ENCODE measurements around the gene HLCS. TPM values are rescaled to one million over a fixed set of nuclear protein-coding genes. Genes with fewer than 3 reads are reported as not detected.

Gene HLCS
- total and polyA plus RNA-seq, 5 experiments from 2014 or later = 6.2 to 13.4 (median 12.3) TPM

DNA sequence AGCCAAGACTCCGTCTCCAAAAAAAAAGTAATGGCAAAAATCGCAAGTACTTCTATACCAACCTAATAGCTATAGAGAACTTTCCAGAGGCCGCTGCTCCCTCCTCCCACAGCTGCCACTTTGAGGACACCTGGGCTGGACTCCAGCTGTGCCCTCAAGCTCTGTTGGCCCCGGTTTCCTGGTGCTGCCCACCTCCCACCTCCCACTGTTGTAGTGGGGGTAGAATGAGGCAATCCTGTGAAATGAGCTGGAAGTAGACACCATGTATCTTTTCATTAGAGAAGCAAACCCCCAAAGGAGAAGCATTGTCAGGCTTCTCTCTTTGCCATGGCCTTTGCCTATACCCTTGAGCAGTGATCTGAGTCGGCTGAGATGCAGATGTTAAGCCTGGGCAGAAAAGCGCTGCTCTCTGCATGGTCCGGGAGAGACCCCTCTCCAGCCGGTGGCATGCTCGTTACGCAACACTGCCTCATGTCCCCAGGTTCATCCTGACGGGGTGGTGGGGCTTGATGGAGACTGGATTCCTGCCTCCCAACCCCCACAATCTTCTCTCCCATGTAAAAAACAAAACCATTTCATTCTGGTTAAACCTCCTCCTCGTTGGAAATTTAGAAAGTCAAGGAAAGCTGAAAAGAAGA, 227.9 kb downstream of the HLCS start:
- DNase-seq = no peak
- no peak overlapping the region for H3K27ac Mint-ChIP-seq
- peaks cover 14 to 60% (median 27%) of the 10 kb centered on the region in 5 donors for H3K27me3 Mint-ChIP-seq
- no peak for ATAC-seq
- H3K4me1 Mint-ChIP-seq = no peaks in the 10 kb centered on the region
- peaks cover 0 to 2% (median 0%) of the 10 kb centered on the region in 9 donors for H3K9me3 Mint-ChIP-seq
- POLR2A ChIA-PET = no interaction called here
- H3K4me3 Mint-ChIP-seq = no peak overlapping the region
- no peaks in the 10 kb centered on the region for H3K36me3 Mint-ChIP-seq

DNA sequence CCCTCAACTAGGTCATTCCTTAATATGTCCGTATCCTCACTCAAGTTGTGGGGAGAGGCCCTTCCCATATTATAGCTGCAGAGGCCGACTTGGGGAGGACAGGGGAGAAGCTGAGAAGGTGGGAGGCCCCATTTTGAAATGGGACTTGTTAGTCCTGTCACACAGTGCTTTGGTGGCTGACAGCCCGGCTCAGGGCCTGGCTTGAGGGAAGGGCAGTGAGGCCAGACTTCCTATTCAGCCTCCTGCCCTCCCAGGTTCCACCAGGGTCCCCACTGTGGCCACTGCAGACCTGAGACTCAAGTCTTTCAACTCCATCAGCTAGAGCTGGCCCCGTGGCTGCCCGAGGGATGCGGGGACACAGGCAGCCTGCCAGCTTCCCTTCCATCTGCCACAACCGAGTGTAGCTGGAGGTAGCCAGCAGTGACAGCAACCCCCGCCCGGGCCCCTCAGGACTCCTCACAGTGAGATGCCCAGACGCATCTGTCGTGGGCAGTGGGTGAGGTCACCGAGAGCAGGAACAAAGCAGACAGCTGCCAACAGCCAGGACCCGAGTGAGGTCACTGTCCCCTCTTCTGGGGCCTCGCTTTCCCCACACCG, 230.6 kb downstream of the HLCS start:
- no peaks in the 10 kb centered on the region for H3K4me1 Mint-ChIP-seq
- no peaks in the 10 kb centered on the region for H3K36me3 Mint-ChIP-seq
- POLR2A ChIA-PET = no interaction called here
- H3K27ac Mint-ChIP-seq = no peak overlapping the region
- peaks cover 11 to 52% (median 23%) of the 10 kb centered on the region in 5 donors for H3K27me3 Mint-ChIP-seq
- peaks cover 0 to 2% (median 0%) of the 10 kb centered on the region in 9 donors for H3K9me3 Mint-ChIP-seq
- DNase-seq = no peak
- no peak for ATAC-seq
- H3K4me3 Mint-ChIP-seq = no peak overlapping the region

DNA sequence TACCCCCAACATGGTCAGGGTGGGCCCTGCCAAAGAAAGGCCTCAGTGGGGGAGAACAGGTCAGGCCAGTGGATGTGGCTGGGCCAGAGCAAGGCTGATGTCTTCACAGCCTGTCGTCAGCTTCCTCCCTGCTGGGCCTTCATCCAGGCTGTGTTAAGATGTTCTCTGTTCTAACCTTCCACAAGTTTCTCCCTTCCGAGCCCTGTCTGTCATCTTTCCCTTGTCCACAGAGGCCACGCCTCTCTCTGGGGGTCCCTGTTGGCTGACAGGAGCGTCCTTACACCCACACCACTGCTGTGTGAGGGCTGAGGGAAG, 231.3 kb downstream of the HLCS start:
- Mint-ChIP-seq H3K9me3 (peaks cover 0 to 2% (median 0%) of the 10 kb centered on the region in 9 donors), H3K27ac (no peak overlapping the region), H3K27me3 (peaks cover 12 to 59% (median 28%) of the 10 kb centered on the region in 5 donors), H3K36me3 (no peaks in the 10 kb centered on the region), H3K4me1 (no peaks in the 10 kb centered on the region), H3K4me3 (no peak overlapping the region)
- POLR2A ChIA-PET = no interaction called here
- ATAC-seq (no peak), DNase-seq (no peak)

DNA sequence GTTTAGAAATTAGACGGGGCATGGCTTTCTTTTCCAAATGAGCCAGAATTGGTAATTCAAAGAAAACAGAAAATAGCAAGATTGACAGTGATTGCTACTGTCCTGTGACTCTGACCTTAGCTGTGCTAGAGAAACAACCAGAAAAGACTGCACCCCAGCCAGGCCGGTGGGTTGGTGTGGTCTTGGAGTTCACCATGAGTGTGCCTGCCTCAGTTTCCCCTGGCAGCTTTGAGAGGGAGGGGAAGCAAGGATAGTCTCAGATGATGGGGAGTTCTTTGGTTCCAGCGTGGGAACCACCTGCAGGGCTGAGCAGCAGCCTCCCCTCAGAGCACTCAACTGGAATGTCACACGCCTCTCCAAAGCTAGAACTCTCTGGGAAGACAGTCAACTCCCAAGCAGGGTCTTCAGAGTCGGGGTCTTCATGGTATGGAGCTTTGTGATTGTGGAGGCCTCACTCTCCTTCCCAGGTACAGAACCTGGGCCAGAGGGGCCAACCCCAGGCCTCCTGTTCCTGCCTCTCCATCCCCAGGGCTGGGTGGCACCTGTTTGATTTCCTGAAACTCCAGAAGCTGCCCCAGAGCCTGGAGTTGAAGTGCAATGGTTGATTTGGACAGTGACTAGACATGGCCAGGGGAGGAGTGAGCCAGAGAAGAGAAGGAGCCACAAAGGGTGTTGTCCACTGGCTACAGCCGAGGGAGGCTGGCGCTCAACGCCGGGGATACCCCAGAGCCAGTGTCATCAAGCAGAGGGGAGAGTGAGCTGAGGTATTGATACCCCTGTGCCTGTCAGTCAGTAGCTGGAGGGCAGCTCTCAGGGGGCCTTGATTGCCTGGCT, 231.9 kb downstream of the HLCS start:
- Mint-ChIP-seq H3K27ac (peak overlapping the region in 1 of 10 donors; percentile 53), H3K36me3 (no peaks in the 10 kb centered on the region), H3K4me1 (no peaks in the 10 kb centered on the region), H3K27me3 (peaks cover 12 to 59% (median 30%) of the 10 kb centered on the region in 5 donors), H3K4me3 (no peak overlapping the region), H3K9me3 (peaks cover 0 to 2% (median 0%) of the 10 kb centered on the region in 9 donors)
- ATAC-seq (no peak), DNase-seq (no peak)
- POLR2A ChIA-PET = no interaction called here

- ATAC-seq (no peak), DNase-seq (no peak)
- POLR2A ChIA-PET = no interaction called here
- H3K36me3 Mint-ChIP-seq = no peaks in the 10 kb centered on the region
- H3K4me1 Mint-ChIP-seq = no peaks in the 10 kb centered on the region
- H3K4me3 Mint-ChIP-seq = no peak overlapping the region
- H3K27me3 Mint-ChIP-seq = peaks cover 8 to 54% (median 28%) of the 10 kb centered on the region in 5 donors
- H3K27ac Mint-ChIP-seq = no peak overlapping the region
- peaks cover 0 to 2% (median 0%) of the 10 kb centered on the region in 9 donors for H3K9me3 Mint-ChIP-seq
These were observed 232.6 kb downstream of the HLCS start for GRCh38 chr21:36733857-36734256.

DNA sequence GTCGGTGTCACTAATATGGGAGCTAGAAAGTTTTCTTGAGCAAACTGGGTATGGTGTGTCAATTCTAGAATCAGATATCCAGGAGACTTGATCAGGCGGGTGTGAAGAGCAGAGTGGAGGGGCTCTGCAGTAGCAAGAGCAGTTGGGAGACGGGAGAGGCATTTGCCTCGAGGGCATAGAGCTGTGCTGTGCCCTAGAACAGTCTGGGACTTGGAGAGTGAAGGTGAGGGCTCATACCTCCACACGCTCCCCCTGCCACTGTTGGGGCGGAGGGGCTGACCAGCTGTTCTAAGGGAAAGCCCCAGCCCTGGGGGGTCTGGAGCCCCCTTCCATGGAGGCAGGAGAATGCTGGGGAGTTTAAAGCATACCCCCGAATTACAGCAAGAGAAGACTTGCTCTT, 233.7 kb downstream of the HLCS start:
- Mint-ChIP-seq H3K4me1 (no peaks in the 10 kb centered on the region), H3K27me3 (peaks cover 8 to 49% (median 28%) of the 10 kb centered on the region in 5 donors), H3K4me3 (no peak overlapping the region), H3K9me3 (peaks cover 0 to 2% (median 0%) of the 10 kb centered on the region in 9 donors), H3K36me3 (no peaks in the 10 kb centered on the region), H3K27ac (no peak overlapping the region)
- POLR2A ChIA-PET = no interaction called here
- no peak for ATAC-seq
- DNase-seq = no peak

- Mint-ChIP-seq H3K4me1 (no peaks in the 10 kb centered on the region), H3K4me3 (no peak overlapping the region), H3K9me3 (peaks cover 0 to 2% (median 0%) of the 10 kb centered on the region in 9 donors), H3K27ac (no peak overlapping the region), H3K36me3 (no peaks in the 10 kb centered on the region), H3K27me3 (peaks cover 8 to 46% (median 28%) of the 10 kb centered on the region in 5 donors)
- DNase-seq (no peak), ATAC-seq (no peak)
- POLR2A ChIA-PET = no interaction called here
These were observed 234.3 kb downstream of the HLCS start for GRCh38 chr21:36732217-36732616.

DNA sequence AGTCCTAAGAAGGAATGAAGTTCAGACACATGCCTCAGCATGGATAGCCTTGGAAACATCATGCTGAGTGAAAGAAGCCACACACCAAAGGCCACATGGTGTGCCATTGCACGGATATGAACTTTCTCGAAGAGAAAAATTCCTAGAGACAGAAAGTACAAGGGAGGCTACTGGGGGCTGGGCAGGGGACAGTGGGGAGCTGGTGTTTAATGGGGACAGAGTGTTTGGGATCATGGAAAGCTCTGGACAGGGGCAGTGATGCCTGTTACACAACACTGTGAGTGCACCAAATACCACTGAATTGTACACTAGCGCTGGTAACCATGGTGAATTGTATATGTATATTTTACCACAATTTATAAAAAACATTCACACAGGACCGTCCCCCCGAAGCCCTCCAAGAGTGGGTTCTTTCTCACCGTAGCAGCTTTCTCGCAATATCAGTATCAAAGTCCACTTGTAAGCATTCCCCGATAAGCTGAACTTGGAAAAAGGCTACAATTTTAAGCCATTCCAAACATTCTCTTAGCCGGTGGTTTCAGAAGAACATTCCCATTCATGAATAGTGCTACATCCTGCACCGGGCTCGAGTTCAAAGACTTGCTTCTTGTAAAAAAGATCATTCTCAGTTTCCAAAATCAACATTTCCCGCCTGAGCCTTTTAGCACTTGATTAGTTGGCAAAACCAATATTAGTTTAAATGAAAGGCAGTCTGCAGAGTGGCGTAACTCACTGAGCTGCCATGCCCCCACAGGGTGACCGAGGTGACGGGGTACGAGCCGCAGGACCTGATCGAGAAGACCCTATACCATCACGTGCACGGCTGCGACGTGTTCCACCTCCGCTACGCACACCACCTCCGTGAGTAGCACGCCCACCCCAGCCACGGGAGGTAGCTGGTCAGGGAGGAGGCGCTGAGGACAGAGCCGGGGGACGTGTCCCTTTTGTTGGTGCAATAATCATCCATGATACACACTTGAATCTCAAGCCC, 235.9 kb downstream of the HLCS start:
- Mint-ChIP-seq H3K4me1 (no peaks in the 10 kb centered on the region), H3K27me3 (peaks cover 6 to 31% (median 26%) of the 10 kb centered on the region in 5 donors), H3K27ac (no peak overlapping the region), H3K9me3 (peaks cover 0 to 2% (median 0%) of the 10 kb centered on the region in 9 donors), H3K36me3 (no peaks in the 10 kb centered on the region), H3K4me3 (no peak overlapping the region)
- ATAC-seq (no peak), DNase-seq (no peak)
- POLR2A ChIA-PET = no interaction called here

DNA sequence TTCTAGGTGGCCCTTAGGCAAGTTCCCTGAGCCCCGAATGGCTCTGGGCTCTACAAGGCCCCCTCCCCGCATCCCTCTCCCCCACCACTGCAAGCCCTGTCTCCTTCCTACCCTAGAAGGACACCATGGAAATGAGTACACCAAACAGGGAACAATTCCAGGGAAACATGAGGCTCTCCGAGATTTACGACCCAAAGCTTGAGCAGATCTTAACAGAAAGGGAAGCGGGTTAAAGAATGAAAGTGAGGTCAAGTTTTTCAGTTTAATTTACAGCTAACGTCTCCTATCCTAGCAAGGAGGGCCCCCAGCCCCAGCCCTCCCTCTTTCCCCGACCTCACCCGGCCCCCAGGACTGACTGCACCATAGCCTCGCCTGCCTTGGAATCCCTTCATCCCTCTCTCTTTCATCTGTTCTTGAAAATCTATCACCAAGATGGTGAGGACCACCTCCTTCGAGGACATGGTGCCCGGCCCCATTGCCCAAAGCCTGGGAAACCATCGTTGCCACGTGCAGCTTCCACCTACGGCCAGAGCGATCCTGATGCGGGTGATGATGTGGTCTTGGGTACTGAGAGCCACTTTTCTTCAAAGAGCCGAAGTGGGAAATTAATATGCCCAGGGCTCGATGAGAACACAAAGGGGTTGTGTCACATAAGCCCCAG, 237.0 kb downstream of the HLCS start:
- DNase-seq (peak in 1 of 10 donors; percentile 7), ATAC-seq (no peak)
- Mint-ChIP-seq H3K9me3 (no peaks in the 10 kb centered on the region), H3K27ac (no peak overlapping the region), H3K4me3 (no peak overlapping the region), H3K36me3 (no peaks in the 10 kb centered on the region), H3K27me3 (peaks cover 4 to 29% (median 17%) of the 10 kb centered on the region in 5 donors), H3K4me1 (no peaks in the 10 kb centered on the region)
- POLR2A ChIA-PET = no interaction called here

DNA sequence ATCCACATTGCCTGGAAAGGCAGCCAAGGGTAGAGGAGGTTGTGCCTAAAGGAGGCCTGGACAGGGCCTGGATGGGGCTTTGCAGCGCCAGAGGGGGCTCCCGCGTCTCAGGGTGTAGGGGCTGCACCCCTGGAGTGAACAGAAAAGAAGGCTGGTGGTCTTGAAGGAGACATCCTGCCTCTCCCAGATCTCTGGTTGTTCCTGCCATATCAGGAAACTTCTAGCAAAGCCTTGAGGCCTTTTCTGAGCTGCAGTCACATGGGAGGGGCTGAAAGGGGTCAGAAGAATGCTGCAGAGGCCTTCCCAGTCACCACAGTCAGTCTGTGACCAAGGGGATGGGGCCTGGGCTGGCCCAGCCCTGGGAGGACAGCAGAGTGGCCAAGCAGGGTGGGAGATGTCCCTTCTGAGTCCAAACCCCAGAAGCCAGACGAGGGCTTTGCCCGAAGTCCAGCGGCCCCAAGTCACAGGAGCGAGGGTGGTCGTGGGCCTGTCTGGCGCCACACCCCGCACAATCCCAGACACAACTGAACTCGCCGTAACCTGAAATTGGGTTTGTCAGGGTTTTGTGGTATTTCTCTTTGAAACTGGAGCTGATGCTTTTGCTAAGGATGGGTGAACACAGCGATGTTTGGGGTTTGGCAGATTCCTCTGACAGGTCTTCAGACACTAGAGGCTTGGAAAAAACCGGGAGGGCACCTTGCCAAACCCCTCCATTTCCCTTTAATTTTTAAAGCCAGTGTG, 237.9 kb downstream of the HLCS start:
- ATAC-seq (no peak), DNase-seq (peak in 2 of 10 donors; percentile 12 to 50)
- no peaks in the 10 kb centered on the region for H3K9me3 Mint-ChIP-seq
- peaks cover 4 to 35% (median 20%) of the 10 kb centered on the region in 5 donors for H3K27me3 Mint-ChIP-seq
- H3K36me3 Mint-ChIP-seq = no peaks in the 10 kb centered on the region
- no peak overlapping the region for H3K27ac Mint-ChIP-seq
- POLR2A ChIA-PET = no interaction called here
- H3K4me1 Mint-ChIP-seq = no peaks in the 10 kb centered on the region
- no peak overlapping the region for H3K4me3 Mint-ChIP-seq

DNA sequence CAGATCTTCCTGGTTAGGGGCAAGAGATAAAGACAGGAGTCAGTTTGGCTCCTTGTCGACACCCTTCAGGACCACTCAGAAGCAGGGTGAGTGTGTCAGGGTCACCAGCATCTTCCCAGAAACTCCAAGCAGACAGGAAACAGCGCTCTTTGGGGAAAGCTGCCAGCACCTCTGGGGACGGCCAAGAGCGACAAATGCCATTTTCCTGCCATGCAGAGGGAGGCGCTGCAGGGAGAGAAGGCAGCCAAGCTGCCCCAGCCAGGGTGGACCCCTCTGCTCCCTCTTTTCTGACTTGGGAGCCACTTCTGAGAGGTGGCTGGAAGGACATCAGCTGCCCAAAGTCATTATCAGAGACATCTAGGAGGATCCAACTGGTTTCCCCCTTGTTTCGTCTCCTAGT, 238.6 kb downstream of the HLCS start:
- Mint-ChIP-seq H3K4me1 (no peaks in the 10 kb centered on the region), H3K27ac (no peak overlapping the region), H3K9me3 (no peaks in the 10 kb centered on the region), H3K4me3 (no peak overlapping the region), H3K27me3 (peaks cover 4 to 40% (median 21%) of the 10 kb centered on the region in 5 donors), H3K36me3 (no peaks in the 10 kb centered on the region)
- no peak for ATAC-seq
- no peak for DNase-seq
- POLR2A ChIA-PET = interaction anchor here (0.6 kb wide), 1 partner anchor 42 kb away, joined by 4 read pairs; no protein-coding TSS in a partner anchor
